Measurements from ENCODE around the gene PLA2G2D.

Gene PLA2G2D

DNA sequence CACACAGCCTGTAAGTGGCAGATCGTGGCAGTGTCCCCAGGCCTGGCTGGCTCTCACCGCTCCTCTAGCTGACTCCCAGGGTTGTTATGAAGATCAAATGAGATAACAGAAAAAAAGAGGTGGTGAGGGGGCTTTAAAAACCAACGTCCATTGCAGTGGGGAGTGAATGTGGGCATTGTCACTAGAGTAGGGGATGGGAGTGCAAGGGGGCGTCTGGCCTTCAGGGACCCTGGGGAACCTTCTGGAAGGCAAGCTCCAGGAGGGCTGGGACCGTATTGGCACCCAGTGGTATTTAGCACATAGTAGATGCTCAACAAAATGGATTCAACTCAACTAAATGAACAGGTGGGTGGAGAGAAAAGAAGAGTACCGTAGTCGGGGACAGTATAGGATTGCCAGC is 3.4 kb downstream of the PLA2G2D start:
- TF ChIP-seq, protein P1, sequence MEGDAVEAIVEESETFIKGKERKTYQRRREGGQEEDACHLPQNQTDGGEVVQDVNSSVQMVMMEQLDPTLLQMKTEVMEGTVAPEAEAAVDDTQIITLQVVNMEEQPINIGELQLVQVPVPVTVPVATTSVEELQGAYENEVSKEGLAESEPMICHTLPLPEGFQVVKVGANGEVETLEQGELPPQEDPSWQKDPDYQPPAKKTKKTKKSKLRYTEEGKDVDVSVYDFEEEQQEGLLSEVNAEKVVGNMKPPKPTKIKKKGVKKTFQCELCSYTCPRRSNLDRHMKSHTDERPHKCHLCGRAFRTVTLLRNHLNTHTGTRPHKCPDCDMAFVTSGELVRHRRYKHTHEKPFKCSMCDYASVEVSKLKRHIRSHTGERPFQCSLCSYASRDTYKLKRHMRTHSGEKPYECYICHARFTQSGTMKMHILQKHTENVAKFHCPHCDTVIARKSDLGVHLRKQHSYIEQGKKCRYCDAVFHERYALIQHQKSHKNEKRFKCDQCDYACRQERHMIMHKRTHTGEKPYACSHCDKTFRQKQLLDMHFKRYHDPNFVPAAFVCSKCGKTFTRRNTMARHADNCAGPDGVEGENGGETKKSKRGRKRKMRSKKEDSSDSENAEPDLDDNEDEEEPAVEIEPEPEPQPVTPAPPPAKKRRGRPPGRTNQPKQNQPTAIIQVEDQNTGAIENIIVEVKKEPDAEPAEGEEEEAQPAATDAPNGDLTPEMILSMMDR (IDR thresholded peaks at IDR 0.05; ENCODE audit: low read depth, low read length, missing control alignments) = no peak
- no peak overlapping the region for H3K4me3 ChIP-seq (ENCODE audit: low read depth, low read length)
- no peak for DNase-seq (ENCODE audit: low read depth)

DNA sequence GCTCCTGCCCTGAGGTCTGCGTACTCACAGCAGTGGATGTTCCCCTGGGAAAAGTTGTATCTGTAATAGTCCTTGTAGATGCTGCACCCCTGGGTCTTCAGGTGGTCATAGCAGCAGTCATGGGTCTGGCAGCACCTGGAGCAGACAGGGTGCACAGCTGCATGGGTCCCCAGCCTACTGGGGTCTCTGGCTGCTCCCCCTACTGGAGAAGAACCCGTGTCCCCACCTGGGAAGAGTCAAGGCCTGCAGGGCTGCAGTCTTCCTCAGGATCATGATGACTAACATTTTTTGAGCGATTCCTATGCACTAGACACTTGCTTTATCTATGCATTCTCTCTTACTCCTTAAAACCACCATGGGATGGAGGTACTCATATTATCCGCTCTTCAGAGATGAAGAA is 3.9 kb downstream of the PLA2G2D start:
- DNase-seq (ENCODE audit: low read depth) = no peak
- H3K4me3 ChIP-seq (ENCODE audit: low read depth, low read length) = no peak overlapping the region
- TF ChIP-seq, protein P1 (IDR thresholded peaks at IDR 0.05; ENCODE audit: low read depth, low read length, missing control alignments) = no peak

DNA sequence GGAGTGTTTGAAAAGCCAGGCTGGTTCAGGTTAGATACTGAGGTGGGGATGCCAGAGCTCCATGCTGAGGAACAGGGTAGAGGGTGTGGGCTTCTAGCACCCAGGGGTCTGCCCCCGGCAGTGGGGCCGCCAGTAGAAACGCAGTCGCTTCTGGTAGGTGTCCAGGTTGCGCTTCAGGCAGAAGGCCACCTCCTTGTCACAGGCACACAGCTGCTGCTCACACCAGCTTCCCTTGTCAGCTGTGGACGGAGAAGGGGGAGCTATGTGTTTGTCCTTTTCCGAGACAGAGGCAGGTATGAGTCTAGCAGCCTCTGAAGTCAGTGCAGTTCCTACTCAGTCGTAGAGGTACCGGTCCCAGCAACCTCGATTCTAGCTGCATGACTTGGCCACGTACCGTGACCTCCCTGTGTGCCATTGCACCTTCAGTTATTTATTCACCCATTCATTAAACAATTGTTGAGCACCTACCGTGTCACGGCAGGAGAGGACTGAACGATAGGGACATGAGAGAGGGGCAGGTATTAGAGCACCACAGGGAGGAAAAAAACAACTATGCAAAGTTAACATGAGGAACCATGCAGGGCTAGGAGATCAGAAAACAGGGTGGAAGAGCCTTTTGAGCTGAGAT is 5.2 kb downstream of the PLA2G2D start:
- H3K4me3 ChIP-seq (ENCODE audit: low read depth, low read length) = no peak overlapping the region
- TF ChIP-seq, protein P1 (IDR thresholded peaks at IDR 0.05; ENCODE audit: low read depth, low read length, missing control alignments) = no peak
- no peak for DNase-seq (ENCODE audit: low read depth)

DNA sequence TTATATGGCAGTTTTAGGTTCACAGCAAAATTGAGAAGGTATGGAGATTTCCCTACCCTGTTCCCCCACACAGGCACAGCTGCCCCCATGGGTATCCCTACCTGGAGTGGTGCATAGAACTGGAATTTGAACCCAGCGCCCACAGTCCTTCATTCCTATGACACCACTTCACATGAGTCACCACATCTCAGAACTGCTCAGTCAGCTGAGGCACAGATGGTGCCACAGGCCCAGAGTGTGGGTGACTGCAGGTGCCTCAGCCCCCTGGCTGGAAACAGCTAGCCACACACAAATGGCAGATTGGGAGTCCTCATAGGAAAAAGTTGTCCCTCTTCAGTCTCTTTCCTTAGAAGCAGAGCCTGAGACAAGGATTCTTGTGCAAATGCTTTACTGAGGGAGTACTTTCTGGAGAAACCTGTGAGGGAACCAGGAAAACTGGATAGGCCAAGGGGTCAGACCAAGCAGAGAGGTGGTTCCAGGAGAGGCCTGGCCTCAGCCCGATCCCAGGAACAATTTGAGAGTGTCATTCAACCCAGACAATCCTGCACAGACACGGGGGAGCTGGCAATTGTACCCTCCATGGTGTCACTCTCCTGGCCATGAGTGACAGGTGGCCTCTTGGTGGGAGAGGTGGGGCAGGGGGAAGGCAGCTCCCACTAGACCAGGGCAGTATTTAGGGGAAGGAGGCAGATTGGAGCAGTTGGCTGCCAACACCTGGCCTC is 6.9 kb downstream of the PLA2G2D start:
- DNase-seq (ENCODE audit: low read depth) = no peak
- TF ChIP-seq, protein P1 (IDR thresholded peaks at IDR 0.05; ENCODE audit: low read depth, low read length, missing control alignments) = no peak
- H3K4me3 ChIP-seq (ENCODE audit: low read depth, low read length) = no peak overlapping the region

DNA sequence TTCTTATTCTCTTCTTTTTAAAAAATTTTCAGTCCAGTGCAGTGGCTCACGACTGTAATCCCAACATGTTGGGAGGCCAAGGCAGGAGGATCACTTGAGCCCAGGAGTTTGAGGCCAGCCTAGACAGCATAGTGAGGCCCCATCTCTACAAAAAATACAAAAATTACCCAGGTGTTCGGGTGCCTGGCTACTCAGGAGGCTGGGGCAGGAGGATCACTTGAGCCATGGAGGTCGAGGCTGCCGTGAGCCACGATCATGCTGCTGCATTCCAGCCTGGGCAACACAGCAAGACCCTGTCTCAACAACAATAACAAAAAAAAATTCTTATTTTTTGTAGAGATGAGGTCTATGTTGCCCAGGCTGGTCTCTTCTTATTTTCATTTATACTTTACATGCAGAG is 7.9 kb downstream of the PLA2G2D start:
- no peak for DNase-seq (ENCODE audit: low read depth)
- no peak overlapping the region for H3K4me3 ChIP-seq (ENCODE audit: low read depth, low read length)
- TF ChIP-seq, protein P1 (IDR thresholded peaks at IDR 0.05; ENCODE audit: low read depth, low read length, missing control alignments) = no peak

DNA sequence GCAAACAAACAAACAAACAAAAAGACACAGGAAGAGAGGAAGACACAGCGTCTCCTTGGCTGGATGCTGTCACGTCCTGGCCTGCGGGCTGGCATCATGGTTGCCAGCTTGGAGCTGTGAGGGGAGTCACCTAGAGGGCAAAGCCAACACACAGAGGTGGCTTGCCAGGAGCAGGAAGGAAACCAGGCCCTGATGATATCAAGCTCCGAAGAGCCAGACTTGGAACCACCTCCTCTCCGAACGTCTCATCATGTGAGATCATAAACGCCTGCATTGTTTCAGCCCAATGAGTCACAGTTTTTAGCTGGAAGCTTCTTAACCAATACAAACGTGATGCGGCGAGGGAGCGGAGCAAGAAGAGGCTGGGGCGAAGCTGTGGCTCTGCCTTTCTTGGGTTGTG is 8.7 kb downstream of the PLA2G2D start:
- H3K4me3 ChIP-seq (ENCODE audit: low read depth, low read length) = no peak overlapping the region
- TF ChIP-seq, protein P1 (IDR thresholded peaks at IDR 0.05; ENCODE audit: low read depth, low read length, missing control alignments) = no peak
- no peak for DNase-seq (ENCODE audit: low read depth)

Measured in GM12864 (cell line).